ENCODE results near the gene THYN1.

- TF ChIP-seq POLR2A (IDR thresholded peaks at IDR 0.05; ENCODE audit: low read depth, low read length), result no peak
- TF ChIP-seq TAF1 (IDR thresholded peaks at IDR 0.05; ENCODE audit: borderline replicate concordance, low read depth, low read length), result no peak
Observed at GRCh38 chr11:134288486-134288885, 35.3 kb upstream of the THYN1 start.
